ENCODE results near the gene SERINC5.

SERINC5 gene

DNA sequence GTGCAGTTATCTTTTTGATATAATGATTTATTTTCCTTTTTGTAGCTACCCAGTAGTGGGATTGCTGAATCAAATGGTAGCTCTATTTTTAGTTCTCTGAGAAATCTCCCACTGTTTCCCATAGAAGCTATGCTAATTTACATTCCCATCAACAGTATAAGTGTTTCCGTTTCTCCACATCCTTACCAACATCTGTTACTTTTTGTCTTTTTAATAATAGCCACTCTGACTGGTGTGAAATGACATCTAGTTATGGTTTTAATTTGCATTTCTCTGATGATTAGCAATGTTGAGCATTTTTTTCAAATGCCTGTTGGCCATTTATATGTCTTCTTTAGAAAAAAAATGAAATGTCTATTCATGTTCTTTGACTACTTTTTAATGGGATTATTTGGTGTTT is 94.7 kb downstream of the SERINC5 start:
- Histone ChIP-seq H3K9ac (ENCODE audit: low read depth, low read length, poor library complexity) (no peak overlapping the region), H3K27ac (replicated peaks; ENCODE audit: low read length) (no peak overlapping the region), H3K4me2 (ENCODE audit: insufficient read depth, low read length, poor library complexity, severe bottlenecking) (no peak overlapping the region), H2BK5ac (ENCODE audit: low read length) (no peak overlapping the region), H3K4me1 (ENCODE audit: control insufficient read depth in 2 of 2, insufficient read depth in 1 of 2, low read depth in 1 of 2, low read length in 2 of 2) (peaks cover 1 to 3% of the 10 kb centered on the region in 2 donors), H2BK15ac (ENCODE audit: low read length) (no peak overlapping the region), H2AK5ac (ENCODE audit: low read depth, low read length) (no peak overlapping the region), H2BK12ac (ENCODE audit: low read length) (no peak overlapping the region), H3K79me1 (ENCODE audit: low read depth, low read length) (no peaks in the 10 kb centered on the region), H2AFZ (ENCODE audit: low read length) (no peak overlapping the region), H3K14ac (ENCODE audit: low read length) (no peak overlapping the region), H4K8ac (ENCODE audit: low read depth, low read length) (no peak overlapping the region), H3K4me3 (ENCODE audit: low read length in 2 of 2) (no peak overlapping the region), H3K4ac (ENCODE audit: low read length) (no peak overlapping the region), H3K36me3 (replicated peaks in 1 of 2; ENCODE audit: control insufficient read depth in 2 of 2, insufficient read depth in 2 of 2, low read length in 2 of 2) (peaks cover 0 to 5% of the 10 kb centered on the region in 2 donors), H3K9me3 (replicated peaks in 1 of 2; ENCODE audit: control insufficient read depth in 2 of 2, insufficient read depth in 1 of 2, low read depth in 1 of 2, low read length in 2 of 2) (peaks cover 0 to 2% of the 10 kb centered on the region in 2 donors), H3K18ac (ENCODE audit: low read length) (no peak overlapping the region), H2BK120ac (ENCODE audit: low read depth, low read length) (no peak overlapping the region), H4K91ac (ENCODE audit: low read depth, low read length, poor library complexity) (no peak overlapping the region), H3K23ac (ENCODE audit: low read depth, low read length, poor library complexity) (no peak overlapping the region), H3K27me3 (ENCODE audit: control insufficient read depth in 3 of 3, insufficient read depth in 3 of 3, low read depth in 1 of 3, low read length in 3 of 3) (no peaks in the 10 kb centered on the region)
- DNase-seq (ENCODE audit: low spot score) = no peak
- WGBS, 2 donors (ENCODE audit: extremely low coverage in 2 of 2, insufficient read length in 2 of 2, insufficient replicate concordance in 1 of 2) = no CpG with 5 or more reads among the region's 1 CpG

DNA sequence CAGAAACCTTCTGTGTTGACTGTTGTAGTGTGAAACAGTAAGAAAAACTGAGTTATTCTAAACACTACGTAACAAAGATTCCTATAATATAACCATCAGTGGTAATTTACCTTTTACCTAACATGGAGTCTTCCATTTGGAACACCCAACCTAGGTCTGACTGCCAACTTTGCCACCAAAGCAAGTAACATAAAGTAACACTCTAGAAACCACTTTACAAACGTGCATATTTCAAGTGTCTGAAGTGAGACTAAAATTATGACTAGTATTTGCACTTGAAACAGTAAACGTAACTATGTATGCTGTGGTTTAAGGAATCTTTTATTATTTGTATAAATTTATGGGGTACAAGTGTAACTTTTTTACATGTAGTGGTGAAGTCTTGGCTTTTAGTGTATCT is 95.6 kb downstream of the SERINC5 start:
- no peak overlapping the region for H4K91ac ChIP-seq (ENCODE audit: low read depth, low read length, poor library complexity)
- no peak overlapping the region for H2BK12ac ChIP-seq (ENCODE audit: low read length)
- no peak overlapping the region for H3K14ac ChIP-seq (ENCODE audit: low read length)
- no peak overlapping the region for H4K8ac ChIP-seq (ENCODE audit: low read depth, low read length)
- no peak overlapping the region for H3K4me2 ChIP-seq (ENCODE audit: insufficient read depth, low read length, poor library complexity, severe bottlenecking)
- no peak overlapping the region for H2AFZ ChIP-seq (ENCODE audit: low read length)
- peaks cover 4 to 6% of the 10 kb centered on the region in 2 donors for H3K4me1 ChIP-seq (ENCODE audit: control insufficient read depth in 2 of 2, insufficient read depth in 1 of 2, low read depth in 1 of 2, low read length in 2 of 2)
- no CpG with 5 or more reads among the region's 3 CpGs for WGBS, 2 donors (ENCODE audit: extremely low coverage in 2 of 2, insufficient read length in 2 of 2, insufficient replicate concordance in 1 of 2)
- H3K36me3 ChIP-seq (replicated peaks in 1 of 2; ENCODE audit: control insufficient read depth in 2 of 2, insufficient read depth in 2 of 2, low read length in 2 of 2) = peaks cover 0 to 4% of the 10 kb centered on the region in 2 donors
- no peak overlapping the region for H2BK15ac ChIP-seq (ENCODE audit: low read length)
- no peak overlapping the region for H2AK5ac ChIP-seq (ENCODE audit: low read depth, low read length)
- no peak overlapping the region for H2BK120ac ChIP-seq (ENCODE audit: low read depth, low read length)
- H3K23ac ChIP-seq (ENCODE audit: low read depth, low read length, poor library complexity) = no peak overlapping the region
- H3K9ac ChIP-seq (ENCODE audit: low read depth, low read length, poor library complexity) = no peak overlapping the region
- H3K4ac ChIP-seq (ENCODE audit: low read length) = no peak overlapping the region
- H3K18ac ChIP-seq (ENCODE audit: low read length) = no peak overlapping the region
- no peaks in the 10 kb centered on the region for H3K79me1 ChIP-seq (ENCODE audit: low read depth, low read length)
- DNase-seq (ENCODE audit: low spot score) = no peak
- no peak overlapping the region for H3K27ac ChIP-seq (replicated peaks; ENCODE audit: low read length)
- no peak overlapping the region for H2BK5ac ChIP-seq (ENCODE audit: low read length)
- peaks cover 0 to 2% of the 10 kb centered on the region in 2 donors for H3K9me3 ChIP-seq (replicated peaks in 1 of 2; ENCODE audit: control insufficient read depth in 2 of 2, insufficient read depth in 1 of 2, low read depth in 1 of 2, low read length in 2 of 2)
- no peaks in the 10 kb centered on the region for H3K27me3 ChIP-seq (ENCODE audit: control insufficient read depth in 3 of 3, insufficient read depth in 3 of 3, low read depth in 1 of 3, low read length in 3 of 3)
- no peak overlapping the region for H3K4me3 ChIP-seq (ENCODE audit: low read length in 2 of 2)

DNA sequence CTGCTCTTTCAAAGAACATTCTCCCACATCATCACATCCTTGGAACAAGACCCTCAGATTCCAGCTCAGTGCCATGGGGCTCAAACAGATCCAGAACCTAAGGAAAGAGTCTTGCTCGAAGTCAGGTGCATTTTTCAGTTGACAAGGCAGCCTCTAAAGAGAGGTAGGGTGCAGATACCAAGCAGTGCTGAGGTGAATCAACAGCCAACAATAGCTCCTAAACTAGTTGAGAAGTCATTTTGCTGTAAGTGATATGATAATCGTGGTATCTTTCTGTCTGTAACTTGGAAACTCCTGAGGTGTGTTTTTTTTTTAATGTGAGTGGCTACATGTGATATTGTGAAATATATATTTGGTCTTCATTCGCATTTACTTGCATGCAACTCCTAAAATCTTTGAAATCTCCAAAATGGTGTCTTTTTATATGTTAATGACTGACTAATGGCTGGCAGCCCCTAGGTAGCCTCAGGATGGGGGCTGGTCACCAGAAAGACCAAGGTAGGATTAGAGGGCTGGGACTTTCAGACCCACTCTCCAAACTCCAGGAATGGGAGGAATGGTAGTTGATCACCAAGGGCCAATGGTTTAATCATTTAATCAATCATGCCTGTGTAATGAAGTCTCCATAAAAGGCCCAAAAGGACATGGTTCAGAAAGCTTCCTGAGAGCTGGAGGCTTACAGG is 96.6 kb downstream of the SERINC5 start:
- no peak overlapping the region for H3K18ac ChIP-seq (ENCODE audit: low read length)

DNA sequence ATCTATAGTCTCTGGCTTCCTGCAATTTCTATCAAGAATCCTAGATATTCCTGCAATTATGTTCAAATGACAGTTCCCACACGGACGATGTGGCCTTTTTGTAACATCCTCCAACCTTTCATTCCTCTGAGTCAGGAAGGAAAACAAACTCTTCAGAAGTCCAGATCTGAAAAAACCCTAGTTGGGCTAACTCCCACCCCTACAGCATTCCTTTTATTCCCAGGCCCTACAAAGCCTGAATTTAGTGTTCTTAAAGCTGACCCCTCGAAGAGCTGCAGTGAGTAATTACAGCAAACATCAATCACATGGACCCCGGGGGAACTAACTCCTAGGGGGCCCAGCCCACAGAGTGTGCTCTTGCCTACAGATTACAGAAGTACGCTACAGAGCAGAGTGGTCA is 99.7 kb downstream of the SERINC5 start:
- no peak overlapping the region for H2BK120ac ChIP-seq (ENCODE audit: low read depth, low read length)
- peaks cover 0 to 2% of the 10 kb centered on the region in 2 donors for H3K9me3 ChIP-seq (replicated peaks in 1 of 2; ENCODE audit: control insufficient read depth in 2 of 2, insufficient read depth in 1 of 2, low read depth in 1 of 2, low read length in 2 of 2)
- H4K8ac ChIP-seq (ENCODE audit: low read depth, low read length) = no peak overlapping the region
- no CpG with 5 or more reads among the region's 5 CpGs for WGBS, 2 donors (ENCODE audit: extremely low coverage in 2 of 2, insufficient read length in 2 of 2, insufficient replicate concordance in 1 of 2)
- no peak overlapping the region for H2BK5ac ChIP-seq (ENCODE audit: low read length)
- no peaks in the 10 kb centered on the region for H3K27me3 ChIP-seq (ENCODE audit: control insufficient read depth in 3 of 3, insufficient read depth in 3 of 3, low read depth in 1 of 3, low read length in 3 of 3)
- peaks cover 0 to 1% of the 10 kb centered on the region in 2 donors for H3K36me3 ChIP-seq (replicated peaks in 1 of 2; ENCODE audit: control insufficient read depth in 2 of 2, insufficient read depth in 2 of 2, low read length in 2 of 2)
- H3K4me3 ChIP-seq (ENCODE audit: low read length in 2 of 2) = no peak overlapping the region
- no peak overlapping the region for H4K91ac ChIP-seq (ENCODE audit: low read depth, low read length, poor library complexity)
- no peak overlapping the region for H3K23ac ChIP-seq (ENCODE audit: low read depth, low read length, poor library complexity)
- no peak overlapping the region for H2AK5ac ChIP-seq (ENCODE audit: low read depth, low read length)
- H3K9ac ChIP-seq (ENCODE audit: low read depth, low read length, poor library complexity) = no peak overlapping the region
- no peak overlapping the region for H3K4me2 ChIP-seq (ENCODE audit: insufficient read depth, low read length, poor library complexity, severe bottlenecking)
- no peak overlapping the region for H3K18ac ChIP-seq (ENCODE audit: low read length)
- no peak overlapping the region for H2AFZ ChIP-seq (ENCODE audit: low read length)
- no peaks in the 10 kb centered on the region for H3K79me1 ChIP-seq (ENCODE audit: low read depth, low read length)
- no peak for DNase-seq (ENCODE audit: low spot score)
- no peak overlapping the region for H2BK15ac ChIP-seq (ENCODE audit: low read length)
- H2BK12ac ChIP-seq (ENCODE audit: low read length) = no peak overlapping the region
- H3K4me1 ChIP-seq (ENCODE audit: control insufficient read depth in 2 of 2, insufficient read depth in 1 of 2, low read depth in 1 of 2, low read length in 2 of 2) = peaks cover 6% of the 10 kb centered on the region in 2 donors
- H3K14ac ChIP-seq (ENCODE audit: low read length) = no peak overlapping the region
- peak overlapping the region; percentile 49 for H3K27ac ChIP-seq (replicated peaks; ENCODE audit: low read length)
- H3K4ac ChIP-seq (ENCODE audit: low read length) = no peak overlapping the region

More for the DNA sequence above, 96.6 kb downstream of the SERINC5 start:
- no peak overlapping the region for H2AFZ ChIP-seq (ENCODE audit: low read length)
- H3K14ac ChIP-seq (ENCODE audit: low read length) = no peak overlapping the region
- peaks cover 4 to 6% of the 10 kb centered on the region in 2 donors for H3K4me1 ChIP-seq (ENCODE audit: control insufficient read depth in 2 of 2, insufficient read depth in 1 of 2, low read depth in 1 of 2, low read length in 2 of 2)
- H2BK120ac ChIP-seq (ENCODE audit: low read depth, low read length) = no peak overlapping the region
- H3K23ac ChIP-seq (ENCODE audit: low read depth, low read length, poor library complexity) = no peak overlapping the region
- no peak overlapping the region for H4K8ac ChIP-seq (ENCODE audit: low read depth, low read length)
- H2BK5ac ChIP-seq (ENCODE audit: low read length) = no peak overlapping the region
- H3K27me3 ChIP-seq (ENCODE audit: control insufficient read depth in 3 of 3, insufficient read depth in 3 of 3, low read depth in 1 of 3, low read length in 3 of 3) = no peaks in the 10 kb centered on the region
- H2AK5ac ChIP-seq (ENCODE audit: low read depth, low read length) = no peak overlapping the region
- no peak overlapping the region for H3K27ac ChIP-seq (replicated peaks; ENCODE audit: low read length)
- peaks cover 0 to 4% of the 10 kb centered on the region in 2 donors for H3K36me3 ChIP-seq (replicated peaks in 1 of 2; ENCODE audit: control insufficient read depth in 2 of 2, insufficient read depth in 2 of 2, low read length in 2 of 2)
- no peak overlapping the region for H4K91ac ChIP-seq (ENCODE audit: low read depth, low read length, poor library complexity)
- no peak for DNase-seq (ENCODE audit: low spot score)
- no peaks in the 10 kb centered on the region for H3K79me1 ChIP-seq (ENCODE audit: low read depth, low read length)
- H3K4me2 ChIP-seq (ENCODE audit: insufficient read depth, low read length, poor library complexity, severe bottlenecking) = no peak overlapping the region
- no CpG with 5 or more reads among the region's 3 CpGs for WGBS, 2 donors (ENCODE audit: extremely low coverage in 2 of 2, insufficient read length in 2 of 2, insufficient replicate concordance in 1 of 2)
- H3K9me3 ChIP-seq (replicated peaks in 1 of 2; ENCODE audit: control insufficient read depth in 2 of 2, insufficient read depth in 1 of 2, low read depth in 1 of 2, low read length in 2 of 2) = peaks cover 0 to 2% of the 10 kb centered on the region in 2 donors
- no peak overlapping the region for H3K9ac ChIP-seq (ENCODE audit: low read depth, low read length, poor library complexity)
- H3K4ac ChIP-seq (ENCODE audit: low read length) = no peak overlapping the region
- no peak overlapping the region for H2BK15ac ChIP-seq (ENCODE audit: low read length)
- H2BK12ac ChIP-seq (ENCODE audit: low read length) = no peak overlapping the region
- H3K4me3 ChIP-seq (ENCODE audit: low read length in 2 of 2) = no peak overlapping the region

Measured in neuronal stem cell (in vitro differentiated cells).